ENCODE data around the gene PCBP3. TPM values are rescaled to one million over a fixed set of nuclear protein-coding genes. Genes with fewer than 3 reads are reported as not detected.

PCBP3 gene
- total RNA-seq, 6 experiments from 2014 or later, result not detected

DNA sequence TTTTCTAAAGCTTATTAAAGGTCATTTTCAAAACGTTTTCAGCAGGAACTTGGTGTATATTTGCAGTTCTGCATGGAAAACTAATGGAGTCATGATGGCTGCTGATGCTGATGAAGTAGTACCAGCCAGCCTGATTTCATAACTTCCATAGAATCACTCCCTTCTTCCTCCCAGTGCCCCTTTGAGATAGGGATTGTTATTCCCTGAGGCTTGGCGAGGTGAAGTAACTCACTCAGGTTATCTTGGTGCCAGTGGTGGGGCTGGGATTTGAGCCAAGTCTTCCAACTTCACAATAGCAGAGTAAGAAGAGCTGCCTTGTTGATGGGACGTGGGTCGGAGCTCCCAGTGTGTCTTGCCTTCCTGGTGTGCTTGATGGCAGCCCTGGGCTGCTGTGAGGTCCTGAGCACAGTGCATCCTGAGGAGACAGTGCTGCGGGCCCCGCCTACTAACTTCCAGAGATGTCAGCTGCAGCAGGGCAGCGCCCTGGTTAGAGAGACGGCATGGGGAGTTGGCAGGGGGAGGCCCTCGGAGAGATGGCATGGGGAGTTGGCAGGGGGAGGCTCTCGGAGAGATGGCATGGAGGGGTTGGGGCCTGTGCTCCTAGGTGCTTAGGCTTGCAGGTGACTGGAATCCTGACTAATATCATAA lies 92.6 kb downstream of the PCBP3 start:
- TF ChIP-seq, protein P1, sequence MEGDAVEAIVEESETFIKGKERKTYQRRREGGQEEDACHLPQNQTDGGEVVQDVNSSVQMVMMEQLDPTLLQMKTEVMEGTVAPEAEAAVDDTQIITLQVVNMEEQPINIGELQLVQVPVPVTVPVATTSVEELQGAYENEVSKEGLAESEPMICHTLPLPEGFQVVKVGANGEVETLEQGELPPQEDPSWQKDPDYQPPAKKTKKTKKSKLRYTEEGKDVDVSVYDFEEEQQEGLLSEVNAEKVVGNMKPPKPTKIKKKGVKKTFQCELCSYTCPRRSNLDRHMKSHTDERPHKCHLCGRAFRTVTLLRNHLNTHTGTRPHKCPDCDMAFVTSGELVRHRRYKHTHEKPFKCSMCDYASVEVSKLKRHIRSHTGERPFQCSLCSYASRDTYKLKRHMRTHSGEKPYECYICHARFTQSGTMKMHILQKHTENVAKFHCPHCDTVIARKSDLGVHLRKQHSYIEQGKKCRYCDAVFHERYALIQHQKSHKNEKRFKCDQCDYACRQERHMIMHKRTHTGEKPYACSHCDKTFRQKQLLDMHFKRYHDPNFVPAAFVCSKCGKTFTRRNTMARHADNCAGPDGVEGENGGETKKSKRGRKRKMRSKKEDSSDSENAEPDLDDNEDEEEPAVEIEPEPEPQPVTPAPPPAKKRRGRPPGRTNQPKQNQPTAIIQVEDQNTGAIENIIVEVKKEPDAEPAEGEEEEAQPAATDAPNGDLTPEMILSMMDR (IDR thresholded peaks at IDR 0.05), result no peak
- no peaks in the 10 kb centered on the region for H3K9me3 Mint-ChIP-seq
- H3K27me3 Mint-ChIP-seq (ENCODE audit: insufficient read depth), result peaks cover 14% of the 10 kb centered on the region
- no peak for DNase-seq
- no peak overlapping the region for H3K4me3 Mint-ChIP-seq
- no peaks in the 10 kb centered on the region for H3K36me3 Mint-ChIP-seq (ENCODE audit: low read depth)
- H3K27ac Mint-ChIP-seq, result no peak overlapping the region
- H3K4me1 Mint-ChIP-seq (ENCODE audit: low read depth), result no peaks in the 10 kb centered on the region

DNA sequence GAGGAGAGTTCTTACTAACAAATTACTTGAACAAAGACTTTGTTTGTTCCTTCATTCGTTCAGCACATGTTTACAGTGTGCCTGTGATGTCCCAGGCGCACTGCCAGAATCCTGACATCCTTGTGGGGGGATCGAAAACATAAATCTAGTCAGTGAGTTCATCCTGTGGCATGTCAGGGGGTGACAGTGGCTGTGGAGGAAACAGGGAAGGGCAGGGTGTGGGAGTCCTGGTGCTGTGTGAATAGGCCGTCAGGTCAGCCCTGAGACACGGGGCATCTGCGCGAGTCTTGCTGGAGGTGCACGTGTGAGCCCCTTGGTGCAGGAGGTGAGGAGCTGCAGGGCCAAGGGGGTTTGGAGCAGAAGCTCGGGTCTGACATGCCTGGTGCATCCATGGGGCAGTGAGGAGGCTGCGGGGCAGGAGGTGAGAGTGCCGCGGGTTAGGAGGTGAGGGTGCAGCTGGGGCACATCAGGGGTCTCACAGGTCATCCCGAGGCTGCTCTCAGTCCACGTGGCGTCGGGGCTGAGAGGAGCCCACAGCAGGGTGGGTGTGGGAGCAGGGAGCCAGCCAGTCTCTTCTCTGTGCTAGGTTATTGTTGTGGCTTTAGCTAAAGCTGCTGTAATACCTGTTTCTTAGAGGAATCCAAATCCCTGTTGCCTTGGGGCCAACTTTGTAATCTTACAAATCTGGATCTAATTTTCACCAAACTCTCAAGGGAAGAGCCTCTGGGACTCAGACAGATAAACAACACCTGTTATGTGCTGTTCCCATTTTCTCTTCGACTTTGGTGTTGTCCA lies 93.4 kb downstream of the PCBP3 start:
- Mint-ChIP-seq H3K36me3 (ENCODE audit: low read depth) (no peaks in the 10 kb centered on the region), H3K9me3 (no peaks in the 10 kb centered on the region), H3K4me3 (no peak overlapping the region), H3K4me1 (ENCODE audit: low read depth) (no peaks in the 10 kb centered on the region), H3K27me3 (ENCODE audit: insufficient read depth) (peaks cover 9% of the 10 kb centered on the region), H3K27ac (no peak overlapping the region)
- no peak for DNase-seq
- TF ChIP-seq, protein P1 (IDR thresholded peaks at IDR 0.05), result no peak

DNA sequence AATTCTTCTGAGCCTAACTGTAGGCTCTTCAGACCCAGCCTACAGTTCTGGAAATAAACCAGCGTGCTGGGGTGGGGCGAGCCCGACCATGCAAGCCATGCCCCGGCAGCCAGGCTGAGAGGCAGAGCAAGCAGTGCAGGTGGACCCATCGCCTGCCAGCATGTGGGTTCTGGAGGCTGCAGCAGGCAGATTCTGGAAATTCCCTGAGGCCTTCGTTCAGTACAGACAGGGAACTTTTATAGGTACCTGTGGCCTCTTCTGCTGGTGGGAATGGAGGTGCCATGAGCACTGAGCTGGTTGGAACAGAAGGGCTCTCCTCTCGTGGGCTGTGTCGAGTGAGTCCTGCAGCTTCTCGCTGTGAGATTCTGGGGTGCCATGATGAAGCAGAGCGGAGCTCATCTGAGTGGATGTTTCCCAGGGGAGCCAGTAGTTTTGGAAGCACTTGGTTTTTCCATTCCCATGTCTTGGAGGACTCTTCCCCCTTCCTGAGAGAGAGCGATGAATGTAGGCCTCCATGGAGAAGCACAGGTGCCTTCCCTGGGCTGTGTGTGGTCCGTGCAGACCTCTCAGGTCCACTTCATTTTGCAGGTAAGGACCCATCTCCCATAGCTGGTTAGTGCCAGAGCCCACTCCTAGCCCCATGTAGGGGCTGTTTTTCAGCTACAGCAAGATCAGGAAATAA lies 94.1 kb downstream of the PCBP3 start:
- TF ChIP-seq, protein P1 (IDR thresholded peaks at IDR 0.05), result no peak
- H3K36me3 Mint-ChIP-seq (ENCODE audit: low read depth), result no peaks in the 10 kb centered on the region
- no peak for DNase-seq
- H3K4me1 Mint-ChIP-seq (ENCODE audit: low read depth), result no peaks in the 10 kb centered on the region
- H3K27ac Mint-ChIP-seq, result no peak overlapping the region
- H3K4me3 Mint-ChIP-seq, result no peak overlapping the region
- no peaks in the 10 kb centered on the region for H3K9me3 Mint-ChIP-seq
- peaks cover 9% of the 10 kb centered on the region for H3K27me3 Mint-ChIP-seq (ENCODE audit: insufficient read depth)

DNA sequence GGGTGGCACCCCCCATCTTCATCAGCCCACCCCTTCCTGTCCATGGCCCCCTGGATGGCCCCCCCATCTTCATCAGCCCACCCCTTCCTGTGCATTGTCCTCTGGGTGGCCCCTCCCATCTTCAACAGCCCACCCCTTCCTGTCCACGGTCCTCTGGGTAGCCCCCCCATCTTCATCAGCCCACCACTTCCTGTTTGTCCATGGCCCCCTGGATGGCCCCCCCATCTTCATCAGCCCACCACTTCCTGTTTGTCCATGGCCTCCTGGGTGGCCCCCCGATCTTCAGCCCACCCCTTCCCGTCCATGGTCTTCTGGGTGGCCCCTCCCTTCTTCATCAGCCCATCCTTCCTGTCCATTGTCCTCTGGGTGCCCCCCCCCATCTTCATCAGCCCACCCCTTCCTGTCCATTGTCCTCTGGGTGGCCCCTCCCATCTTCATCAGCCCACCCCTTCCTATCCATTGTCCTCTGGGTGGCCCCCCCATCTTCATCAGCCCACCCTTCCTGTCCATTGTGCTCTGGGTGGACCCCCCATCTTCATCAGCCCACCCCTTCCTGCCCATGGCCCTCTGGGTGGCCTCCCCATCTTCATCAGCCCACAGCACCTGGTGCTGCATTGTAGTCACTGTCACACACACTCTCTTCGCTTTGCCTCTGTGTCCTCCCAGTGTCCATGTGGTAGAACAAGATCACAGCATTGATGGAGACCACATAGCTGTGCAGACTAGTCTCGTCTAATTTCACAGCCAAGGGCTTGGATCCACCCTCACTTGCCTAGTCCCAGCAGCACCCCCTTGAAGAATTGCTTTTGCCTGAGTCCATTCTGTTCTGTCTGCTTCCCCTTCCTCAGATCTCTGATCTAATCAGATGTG lies 95.9 kb downstream of the PCBP3 start:
- TF ChIP-seq, protein P1 (IDR thresholded peaks at IDR 0.05), result no peak
- H3K4me3 Mint-ChIP-seq, result no peak overlapping the region
- H3K9me3 Mint-ChIP-seq, result no peaks in the 10 kb centered on the region
- no peak for DNase-seq
- no peak overlapping the region for H3K27ac Mint-ChIP-seq
- H3K36me3 Mint-ChIP-seq (ENCODE audit: low read depth), result no peaks in the 10 kb centered on the region
- no peaks in the 10 kb centered on the region for H3K4me1 Mint-ChIP-seq (ENCODE audit: low read depth)
- H3K27me3 Mint-ChIP-seq (ENCODE audit: insufficient read depth), result peaks cover 7% of the 10 kb centered on the region

DNA sequence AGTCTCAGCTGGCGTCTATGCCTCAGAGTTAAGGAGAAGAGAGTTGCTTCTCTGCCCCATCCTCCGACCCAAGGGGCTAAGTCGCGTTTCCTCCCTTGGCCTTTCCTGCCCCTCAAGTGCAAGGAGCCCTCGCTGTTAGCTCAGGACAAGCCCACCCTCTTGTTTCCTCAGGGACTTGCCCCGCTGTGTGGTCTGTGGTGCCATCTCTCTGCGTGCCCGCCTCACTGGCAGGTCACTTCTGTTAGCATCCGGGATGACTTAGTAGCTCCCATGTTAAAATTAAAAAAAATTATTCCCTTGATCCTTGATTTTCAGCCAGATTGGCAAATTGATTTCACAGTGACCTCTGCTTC lies 96.5 kb downstream of the PCBP3 start:
- no peak overlapping the region for H3K4me3 Mint-ChIP-seq
- peaks cover 6% of the 10 kb centered on the region for H3K27me3 Mint-ChIP-seq (ENCODE audit: insufficient read depth)
- H3K36me3 Mint-ChIP-seq (ENCODE audit: low read depth), result no peaks in the 10 kb centered on the region
- TF ChIP-seq, protein P1 (IDR thresholded peaks at IDR 0.05), result no peak
- no peaks in the 10 kb centered on the region for H3K4me1 Mint-ChIP-seq (ENCODE audit: low read depth)
- H3K9me3 Mint-ChIP-seq, result peaks cover 1% of the 10 kb centered on the region; the same call in 1 of the 2 replicates
- DNase-seq, result no peak
- no peak overlapping the region for H3K27ac Mint-ChIP-seq

Measured in HFFc6 (cell line).